Chondrocyte (in vitro differentiated cells): ENCODE measurements around the gene GRAP2. TPM values are rescaled to one million over a fixed set of nuclear protein-coding genes. Genes with fewer than 3 reads are reported as not detected.
A peak's percentile ranks its signal among the peaks of the same experiment; 100 is the strongest.

ENCODE experiments used
- DNase-seq: peaks from one replicate; pipeline ENCODE4 v3.0.0; 2021; ENCODE audit warnings: mixed read lengths, low spot score
- H3K27ac Mint-ChIP-seq: one replicate; pipeline ENCODE4 v1.8.0; 2021; ENCODE audit warnings: mild to moderate bottlenecking, moderate library complexity, mixed read lengths; ENCODE audit not compliant: unreplicated experiment
- H3K27me3 Mint-ChIP-seq: 2 replicates; pipeline ENCODE4 v1.8.0; 2021; ENCODE audit warnings: low read depth, mixed read lengths
- H3K36me3 Mint-ChIP-seq: 2 replicates; pipeline ENCODE4 v1.8.0; 2021; ENCODE audit warnings: low read depth, mixed read lengths
- H3K4me1 Mint-ChIP-seq: 2 replicates; pipeline ENCODE4 v1.8.0; 2021; ENCODE audit warnings: low read depth, mild to moderate bottlenecking, mixed read lengths
- H3K4me3 Mint-ChIP-seq: one replicate; pipeline ENCODE4 v1.8.0; 2021; ENCODE audit warnings: mild to moderate bottlenecking, moderate library complexity, mixed read lengths; ENCODE audit not compliant: unreplicated experiment
- H3K9me3 Mint-ChIP-seq: 2 replicates; pipeline ENCODE4 v1.8.0; 2021; ENCODE audit warnings: low read depth, mixed read lengths
- CTCF ChIP-seq: fragments of 200-600 bp; sonication (generic); IDR thresholded peaks from 2 replicates; pipeline ENCODE4 v1.5.0; 2021; ENCODE audit warnings: antibody characterized with exemption, mild to moderate bottlenecking, moderate library complexity
- total RNA-seq: library from RNA; stranded (reverse); gene quantifications from 3 replicates; pipeline ENCODE4 v1.2.1, GENCODE V29; 2021

GRAP2 gene
- total RNA-seq, 1 donor from 2014 or later, result not detected

GRCh38 chr22:39959640-39960447, 59.0 kb downstream of the GRAP2 start, which contains the start of gene TMA7B:
Gene TMA7B (plus strand): TSS chr22:39960397. CDS start chr22:39964375, 3,978 bp downstream.
- Mint-ChIP-seq H3K9me3 (no peaks in the 10 kb centered on the region), H3K4me3 (peak within 1 kb of the TSS; percentile 27), H3K27ac (peak within 1 kb of the TSS; percentile 94), H3K4me1 (peaks cover 48% of the 10 kb centered on the region), H3K36me3 (no peaks in the 10 kb centered on the region), H3K27me3 (no peaks in the 10 kb centered on the region)
- peak; percentile 66 for TF ChIP-seq CTCF
- no peak for DNase-seq

- Mint-ChIP-seq H3K4me3 (peak overlapping the region; percentile 27), H3K27me3 (no peaks in the 10 kb centered on the region), H3K36me3 (no peaks in the 10 kb centered on the region), H3K27ac (peak overlapping the region; percentile 94), H3K4me1 (peaks cover 41% of the 10 kb centered on the region), H3K9me3 (no peaks in the 10 kb centered on the region)
- no peak for DNase-seq
- TF ChIP-seq CTCF, result no peak
Measured at GRCh38 chr22:39960791-39961746, 60.2 kb downstream of the GRAP2 start.

GRCh38 chr22:39962071-39962470, 61.2 kb downstream of the GRAP2 start:
- Mint-ChIP-seq H3K27ac (peak overlapping the region; percentile 94), H3K4me1 (peaks cover 51% of the 10 kb centered on the region), H3K27me3 (no peaks in the 10 kb centered on the region), H3K9me3 (no peaks in the 10 kb centered on the region), H3K36me3 (no peaks in the 10 kb centered on the region), H3K4me3 (no peak overlapping the region)
- no peak for DNase-seq
- no peak for TF ChIP-seq CTCF

GRCh38 chr22:39965748-39966147, 64.9 kb downstream of the GRAP2 start:
- H3K27me3 Mint-ChIP-seq, result no peaks in the 10 kb centered on the region
- H3K4me1 Mint-ChIP-seq, result peaks cover 61% of the 10 kb centered on the region
- peak overlapping the region; percentile 24 for H3K27ac Mint-ChIP-seq
- H3K4me3 Mint-ChIP-seq, result no peak overlapping the region
- no peak for DNase-seq
- no peak for TF ChIP-seq CTCF
- H3K9me3 Mint-ChIP-seq, result no peaks in the 10 kb centered on the region
- H3K36me3 Mint-ChIP-seq, result no peaks in the 10 kb centered on the region

- H3K4me3 Mint-ChIP-seq, result no peak overlapping the region
- H3K9me3 Mint-ChIP-seq, result no peaks in the 10 kb centered on the region
- no peak for TF ChIP-seq CTCF
- peak overlapping the region; percentile 84 for H3K27ac Mint-ChIP-seq
- H3K4me1 Mint-ChIP-seq, result peaks cover 55% of the 10 kb centered on the region
- no peaks in the 10 kb centered on the region for H3K27me3 Mint-ChIP-seq
- no peak for DNase-seq
- no peaks in the 10 kb centered on the region for H3K36me3 Mint-ChIP-seq
Measured at GRCh38 chr22:39966470-39966869, 65.6 kb downstream of the GRAP2 start.
